ENCODE data around the gene LAMC2. TPM values are rescaled to one million over a fixed set of nuclear protein-coding genes. Genes with fewer than 3 reads are reported as not detected.

The LAMC2 gene
- 3.4 and 192 TPM in 2 replicates for total RNA-seq

GRCh38 chr1:183185941-183186490, at the start of gene LAMC2:
Gene LAMC2 (plus strand): TSS chr1:183186264. CDS start chr1:183186353, 89 bp downstream.

Other genes starting within 250 kb of the LAMC2 start
- gene SHCBP1L, start 233.1 kb upstream of the LAMC2 start, total RNA-seq: 0.13 TPM in 2 replicates
- 853 and 1,718 TPM in 2 replicates for gene LAMC1, start 162.8 kb upstream of the LAMC2 start, total RNA-seq
- gene NMNAT2, start 232.1 kb downstream of the LAMC2 start, total RNA-seq: 0.33 and 2.3 TPM in 2 replicates